Ectodermal cell (in vitro differentiated cells): Measurements from ENCODE around the gene BRMS1L.

Experiments used
- H3K27ac ChIP-seq: 2 replicates; pipeline ENCODE4 v1.7.0; 2013; ENCODE audit warnings: mild to moderate bottlenecking, low read depth, low read length; ENCODE audit not compliant: insufficient read depth, poor library complexity, severe bottlenecking
- H3K27me3 ChIP-seq: 2 replicates; pipeline ENCODE4 v1.7.0; 2013; ENCODE audit warnings: mild to moderate bottlenecking, low read length; ENCODE audit not compliant: insufficient read depth, control insufficient read depth, poor library complexity, severe bottlenecking
- H3K36me3 ChIP-seq: one replicate; pipeline ENCODE4 v1.7.0; 2013; ENCODE audit warnings: low read length; ENCODE audit not compliant: control insufficient read depth, insufficient read depth
- H3K4me1 ChIP-seq: one replicate; pipeline ENCODE4 v1.7.0; 2013; ENCODE audit warnings: low read length; ENCODE audit not compliant: control insufficient read depth, insufficient read depth
- H3K4me3 ChIP-seq: 2 replicates; pipeline ENCODE4 v1.7.0; 2013; ENCODE audit warnings: low read depth, low read length, control low read depth; ENCODE audit not compliant: insufficient read depth
- H3K9me3 ChIP-seq: 2 replicates; pipeline ENCODE4 v1.7.0; 2013; ENCODE audit warnings: mild to moderate bottlenecking, low read length, moderate library complexity; ENCODE audit not compliant: control insufficient read depth
- WGBS, 2 experiments: methylation state at CpG; one replicate each; pipeline ENCODE4 v1.1.7; 2013; ENCODE audit warnings: missing lambda C conversion rate in 2 of 2; 5-methylcytosine and 5-hydroxymethylcytosine counted together

BRMS1L gene

GRCh38 chr14:35915775-35916174 lies 89.6 kb downstream of the BRMS1L start:
- WGBS, 2 experiments: 83% methylated on average over 1 of the region's 1 CpG; no CpG with 5 or more reads in 1 of the 2 experiments
- Histone ChIP-seq H3K36me3 (no peaks in the 10 kb centered on the region), H3K27me3 (no peaks in the 10 kb centered on the region), H3K27ac (no peak overlapping the region), H3K4me3 (no peak overlapping the region), H3K9me3 (no peaks in the 10 kb centered on the region), H3K4me1 (peaks cover 19% of the 10 kb centered on the region)
